ENCODE results near the gene MALT1.

DNA sequence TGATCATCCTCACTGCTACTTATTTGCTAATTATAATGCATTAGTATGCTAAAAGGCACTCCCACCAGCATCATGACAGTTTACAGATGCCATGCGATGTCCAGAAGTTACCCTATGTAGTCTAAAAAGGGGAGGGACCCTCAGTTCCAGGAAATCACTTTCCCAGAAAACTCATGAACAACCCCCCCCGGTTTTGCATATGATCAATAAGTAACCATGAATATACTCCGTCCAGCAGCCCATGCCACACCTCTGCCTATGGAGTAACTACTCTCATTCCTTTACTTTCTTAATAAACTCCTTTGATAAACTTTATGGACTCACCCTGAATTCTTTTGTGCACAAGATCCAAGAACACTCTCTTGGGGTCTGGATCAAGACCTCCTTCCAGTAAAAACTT, 86.8 kb downstream of the MALT1 start:
- TF ChIP-seq CTCF (conservative IDR thresholded peaks at IDR 0.05; ENCODE audit: low read depth, low read length) (no peak), EZH2 (IDR thresholded peaks at IDR 0.05; ENCODE audit: low read length, unreplicated experiment) (no peak)

All from PC-3 (cell line).